Fibroblast of villous mesenchyme (primary cell): ENCODE measurements around the gene DBNL. TPM values are rescaled to one million over a fixed set of nuclear protein-coding genes. Genes with fewer than 3 reads are reported as not detected.

ENCODE experiments used
- DNase-seq: peaks from one replicate; pipeline ENCODE4 v3.0.0-alpha.2; 2010; ENCODE audit warnings: low read depth
- H3K4me3 ChIP-seq: 2 replicates; pipeline ENCODE4 v1.5.1; 2011; ENCODE audit warnings: low read depth, mild to moderate bottlenecking, low read length
- CTCF ChIP-seq: IDR thresholded peaks from 2 replicates; pipeline ENCODE4 v1.5.1; 2012; ENCODE audit warnings: low read depth, mild to moderate bottlenecking, low read length; ENCODE audit not compliant: insufficient read depth
- total RNA-seq: library from RNA; depleted of rRNA; stranded (reverse); fragments of >200 nt; gene quantifications from 2 replicates; pipeline ENCODE4 v1.2.3, GENCODE V29; 2012

DBNL gene
- total RNA-seq, 1 donor: 97.2 TPM

- no peak for DNase-seq
- TF ChIP-seq CTCF: no peak
Observed at GRCh38 chr7:44057181-44057848, 12.8 kb downstream of the DBNL start.

GRCh38 chr7:44057849-44058758 is 13.6 kb downstream of the DBNL start:
- no peak overlapping the region for H3K4me3 ChIP-seq
- no peak for TF ChIP-seq CTCF
- DNase-seq: no peak

More at GRCh38 chr7:44057181-44057848, 12.8 kb downstream of the DBNL start:
- H3K4me3 ChIP-seq: no peak overlapping the region

- no peak for DNase-seq
Observed at GRCh38 chr7:44058759-44059218, 14.3 kb downstream of the DBNL start.

GRCh38 chr7:44059219-44060090 is 15.0 kb downstream of the DBNL start:
- no peak overlapping the region for H3K4me3 ChIP-seq
- TF ChIP-seq CTCF: no peak
- no peak for DNase-seq

More at GRCh38 chr7:44058759-44059218, 14.3 kb downstream of the DBNL start:
- H3K4me3 ChIP-seq: no peak overlapping the region
- TF ChIP-seq CTCF: no peak

GRCh38 chr7:44060091-44060947 is 15.8 kb downstream of the DBNL start:
- no peak for TF ChIP-seq CTCF
- H3K4me3 ChIP-seq: no peak overlapping the region
- DNase-seq: no peak
